T-helper 2 cell (primary cell): ENCODE results near the gene HIVEP2.

Experiments used
- DNase-seq, 5 experiments: peaks; one replicate each; pipeline versions ENCODE4 v3.0.0 to v3.0.0-alpha.2; 2012 to 2022

HIVEP2 gene

DNA sequence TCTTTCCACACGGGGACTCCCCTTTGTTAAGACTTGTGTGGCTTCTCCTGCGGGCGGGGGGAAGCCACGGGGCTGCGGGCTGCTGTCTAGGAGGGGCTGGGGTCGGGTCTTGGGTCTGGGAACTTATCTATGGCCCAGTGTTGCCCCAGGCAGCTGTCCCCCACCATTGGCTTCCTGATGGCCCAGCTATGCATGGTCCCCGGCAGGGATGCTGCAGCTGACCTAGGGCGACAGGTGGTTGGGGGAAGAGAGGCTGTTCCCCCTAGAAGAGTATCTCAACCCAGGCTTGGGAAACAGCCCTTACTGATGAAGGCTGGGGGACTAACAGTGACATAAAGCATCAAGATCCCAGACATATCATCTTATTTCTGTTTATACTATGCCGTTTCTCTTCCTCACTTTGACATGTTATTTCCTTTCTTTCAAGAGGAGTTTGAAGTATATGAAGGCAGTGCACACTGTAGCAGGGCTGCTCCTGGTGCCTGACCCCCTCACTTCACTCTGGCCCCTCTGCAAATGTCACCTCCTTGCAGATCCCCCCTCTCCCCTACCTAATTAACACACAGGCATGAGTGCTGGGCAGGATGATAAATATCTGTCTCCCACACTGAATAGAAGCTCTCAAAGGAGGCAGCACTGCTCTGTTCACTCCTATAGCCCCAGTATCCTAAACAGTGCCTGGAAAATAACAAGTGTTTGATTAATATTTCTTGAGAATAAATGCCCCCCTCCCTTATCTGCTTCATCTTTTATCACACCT lies 87.0 kb downstream of the HIVEP2 start:
- DNase-seq = peak in 2 of 5 experiments; percentile 19 to 62

DNA sequence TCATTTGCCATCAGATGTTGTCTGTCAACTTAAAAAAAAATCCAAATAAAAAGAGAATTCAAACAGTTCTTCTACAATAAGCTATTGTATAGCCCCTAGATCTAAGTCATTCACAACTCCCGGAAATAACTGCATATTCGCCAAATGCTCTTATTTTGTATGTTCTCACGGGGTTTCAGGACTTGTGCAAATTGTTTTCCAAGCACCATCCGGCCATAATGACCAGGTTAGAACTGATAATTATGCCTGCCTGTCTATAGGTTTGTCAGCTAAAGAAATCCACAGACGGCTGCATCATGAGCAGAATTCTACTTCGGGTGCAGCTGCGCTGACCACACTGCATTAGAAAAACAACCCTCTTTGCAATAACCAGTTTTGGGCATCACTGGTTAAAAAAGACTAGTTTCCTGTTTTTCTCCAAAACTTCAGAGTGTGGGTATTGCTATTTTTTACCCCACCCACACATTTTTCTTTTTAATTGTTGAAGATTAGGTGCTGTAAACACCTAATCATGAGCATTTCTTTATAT lies 87.7 kb downstream of the HIVEP2 start:
- peak in 1 of 5 experiments; percentile 80 for DNase-seq

DNA sequence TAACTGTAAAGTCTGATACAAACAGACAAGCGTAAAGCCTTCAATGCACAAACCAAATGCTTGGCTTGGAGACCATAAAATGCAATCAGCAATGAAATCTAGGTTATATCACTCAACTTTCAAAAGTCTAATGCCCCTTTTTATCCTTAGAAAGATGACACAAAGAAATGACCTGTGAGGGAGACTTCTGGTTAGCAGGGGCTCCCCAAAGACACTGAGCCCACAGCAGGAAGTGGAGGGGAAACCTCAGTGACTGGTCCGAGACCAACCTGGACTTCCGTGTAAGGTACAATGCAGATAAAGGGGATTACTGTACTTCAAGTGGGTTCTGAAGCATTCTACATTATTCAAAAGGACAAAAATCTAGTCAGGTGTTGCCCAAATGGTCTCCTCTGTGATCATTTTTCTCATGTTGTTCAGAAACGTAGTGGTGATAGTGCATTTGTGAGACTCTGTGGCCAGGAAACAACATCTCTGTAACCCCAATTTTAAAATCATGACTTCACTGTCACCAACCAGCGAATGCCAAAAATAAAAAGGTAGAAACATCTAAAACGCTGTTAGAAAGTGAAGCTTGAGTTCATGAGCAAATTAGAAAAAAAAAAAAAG lies 88.2 kb downstream of the HIVEP2 start:
- peak in 2 of 5 experiments; percentile 31 to 85 for DNase-seq

DNA sequence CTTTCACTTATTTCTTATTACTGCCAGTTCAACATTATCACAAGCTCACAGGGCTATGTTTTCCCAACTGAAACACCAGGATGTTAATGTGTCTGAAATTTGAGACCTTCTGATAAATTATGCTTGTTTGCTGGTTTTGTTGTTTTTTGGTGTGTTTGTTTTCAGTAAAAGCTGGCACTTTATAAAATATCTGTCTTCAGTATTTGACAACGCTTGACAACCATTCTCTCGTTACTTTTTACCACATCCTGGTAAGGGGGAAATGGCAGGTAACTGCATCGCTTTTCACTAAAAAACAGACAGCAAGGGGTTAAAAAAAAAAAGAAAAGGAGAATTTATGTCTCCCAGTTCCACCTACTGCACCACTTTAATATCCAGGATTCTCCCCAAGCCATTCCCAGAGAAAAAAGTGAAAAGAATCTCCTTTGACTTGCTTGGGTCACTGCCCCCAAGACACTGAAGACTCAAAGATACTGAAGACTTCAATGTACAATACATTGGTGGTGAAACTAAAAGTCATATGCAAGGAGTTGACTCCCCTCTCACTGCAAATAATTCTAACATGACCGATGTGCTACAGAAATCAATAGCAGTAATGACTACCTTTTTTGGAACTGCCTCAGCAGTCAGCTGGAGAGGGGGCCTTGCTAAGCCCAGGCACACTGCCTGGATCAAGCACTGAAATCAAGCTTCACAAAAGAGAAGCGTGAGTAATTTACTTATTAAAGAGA lies 88.9 kb downstream of the HIVEP2 start:
- DNase-seq = peak in 1 of 5 experiments; percentile 80

DNA sequence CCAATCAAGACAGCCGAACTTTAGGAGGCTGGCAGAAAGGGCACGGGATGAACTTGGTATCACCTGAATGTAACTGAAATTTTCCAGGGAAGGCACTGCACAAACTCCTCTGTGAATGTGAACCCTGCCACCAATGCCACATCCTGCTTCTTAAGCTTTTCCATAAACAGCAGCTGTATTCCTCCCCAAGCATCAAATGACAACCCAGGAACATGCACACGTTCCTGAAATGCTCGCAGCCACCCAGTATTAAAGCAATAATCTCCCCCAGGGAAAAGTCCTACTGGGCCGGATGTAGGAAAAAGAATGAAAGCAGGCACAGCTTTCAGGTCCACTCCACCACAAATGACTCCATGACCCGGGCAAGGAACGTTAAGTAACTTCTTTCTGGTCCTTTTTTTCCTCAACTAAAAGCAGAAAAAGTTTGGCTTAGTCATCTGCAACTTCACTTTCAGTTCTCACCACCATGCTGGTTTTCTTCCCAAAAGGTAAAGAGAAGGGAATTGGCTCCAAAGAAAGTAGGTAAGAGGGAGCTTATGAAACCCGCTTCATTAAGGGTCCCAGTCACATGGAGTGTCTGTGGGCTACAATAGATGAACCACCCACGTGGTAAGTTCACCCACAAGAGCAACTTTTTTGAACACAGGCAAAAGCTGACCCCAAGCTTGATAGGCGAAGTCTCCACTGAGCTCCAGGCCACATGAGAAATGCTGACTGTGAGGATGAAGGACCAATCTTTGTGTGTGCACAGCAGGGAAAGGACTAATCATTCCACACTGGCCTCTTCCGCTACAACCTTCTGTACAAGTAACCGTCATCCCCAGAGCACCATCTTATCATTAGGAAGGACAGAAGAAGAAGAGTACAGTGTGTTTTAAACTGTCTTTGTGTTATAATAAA lies 90.1 kb downstream of the HIVEP2 start:
- DNase-seq = no peak

DNA sequence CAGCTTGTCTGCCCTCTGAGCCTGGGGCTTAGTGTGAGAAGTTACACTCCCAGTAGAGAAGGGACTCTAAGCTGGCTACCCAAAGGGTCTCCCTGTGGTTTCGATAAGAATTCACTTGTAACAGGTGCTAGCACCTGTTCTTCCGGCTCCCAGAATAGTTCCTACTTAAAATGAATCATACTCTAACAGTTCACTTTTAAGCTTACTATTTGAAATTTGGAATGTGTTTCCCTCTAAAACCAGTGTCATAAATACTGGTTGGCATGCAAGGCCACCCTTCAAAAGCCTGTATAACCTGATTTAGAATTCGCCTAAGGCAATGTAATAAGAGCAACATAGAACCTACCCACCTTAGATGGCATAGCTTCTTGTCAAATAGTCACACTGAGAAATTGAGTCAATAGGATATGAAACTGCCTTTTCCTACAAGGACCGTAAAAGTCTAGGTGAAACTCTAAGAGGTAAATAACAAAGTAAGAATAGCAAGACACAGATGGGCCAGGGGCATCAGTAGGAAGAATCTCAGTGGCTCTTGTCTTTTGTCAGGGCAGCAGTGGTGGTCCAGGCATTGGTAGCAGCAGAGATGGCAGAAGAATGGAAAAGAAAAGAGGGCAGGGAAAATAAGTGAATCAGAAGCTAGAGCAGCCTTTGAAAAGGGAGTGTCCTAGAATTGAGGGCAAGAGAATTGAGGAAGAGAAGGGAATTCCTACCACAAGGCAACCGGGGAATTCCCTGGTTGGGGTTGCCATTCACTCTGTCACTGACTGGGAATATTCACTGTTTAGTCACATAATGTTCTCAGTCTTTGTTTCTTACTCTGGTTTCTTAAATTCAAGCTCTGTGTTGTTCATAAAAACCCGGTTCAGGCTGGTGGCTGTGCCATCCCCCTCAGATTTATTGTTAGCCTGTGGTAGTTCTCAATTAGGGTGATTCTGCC lies 91.5 kb downstream of the HIVEP2 start:
- DNase-seq = no peak

DNA sequence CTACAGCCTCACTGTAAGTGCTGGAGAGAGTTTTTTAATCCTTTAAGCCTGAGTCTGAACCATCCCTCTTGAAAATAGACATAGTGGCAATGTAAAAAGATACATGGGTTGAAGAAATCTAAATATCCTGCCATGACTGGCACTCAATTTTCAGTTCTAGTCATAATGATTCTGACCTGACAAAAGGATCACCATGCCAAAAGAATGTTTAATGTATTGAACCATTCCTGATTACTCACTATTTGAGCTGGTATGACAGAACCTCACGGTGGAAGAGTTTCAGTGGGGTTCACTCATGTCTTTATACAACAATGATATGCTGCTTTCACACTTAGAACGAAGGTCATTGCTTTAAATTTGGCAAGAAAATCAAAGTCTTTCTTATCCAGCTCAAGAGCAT lies 93.4 kb downstream of the HIVEP2 start:
- DNase-seq = peak in 1 of 5 experiments; percentile 60

DNA sequence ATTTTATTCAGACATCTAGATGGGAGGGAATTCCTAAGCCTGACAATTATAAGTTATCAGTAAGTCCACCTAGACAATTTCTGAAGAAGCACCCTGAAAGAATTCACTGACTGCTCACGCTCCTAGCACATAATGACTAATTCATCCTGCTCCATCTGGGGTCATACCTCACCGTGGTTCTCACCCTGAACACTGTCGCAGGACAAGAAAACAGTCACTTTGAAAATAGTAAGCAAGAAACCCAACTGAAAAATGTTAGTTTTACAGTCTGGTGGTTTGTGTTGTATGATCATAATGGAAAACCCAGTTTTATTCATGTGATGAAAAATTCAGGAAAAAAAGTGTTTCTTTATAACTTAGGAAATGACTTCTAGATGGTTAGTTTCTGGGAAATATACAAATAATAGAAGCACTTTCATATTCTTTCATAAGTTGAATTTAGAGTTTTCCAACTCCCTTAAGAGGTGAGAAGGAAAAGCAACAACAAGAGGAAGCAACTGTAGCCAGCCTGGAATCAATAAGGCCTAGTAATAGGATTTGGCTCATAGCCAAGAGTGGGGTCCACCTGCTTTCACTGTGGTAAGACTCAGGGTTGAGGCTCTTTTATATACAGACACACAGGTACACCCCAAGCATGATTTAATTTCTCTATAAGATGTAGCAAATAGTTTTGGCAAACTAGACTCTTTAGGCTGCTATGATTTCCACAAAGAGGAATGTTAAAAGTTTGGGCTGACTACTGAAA lies 94.1 kb downstream of the HIVEP2 start:
- DNase-seq = peak in 1 of 5 experiments; percentile 84

DNA sequence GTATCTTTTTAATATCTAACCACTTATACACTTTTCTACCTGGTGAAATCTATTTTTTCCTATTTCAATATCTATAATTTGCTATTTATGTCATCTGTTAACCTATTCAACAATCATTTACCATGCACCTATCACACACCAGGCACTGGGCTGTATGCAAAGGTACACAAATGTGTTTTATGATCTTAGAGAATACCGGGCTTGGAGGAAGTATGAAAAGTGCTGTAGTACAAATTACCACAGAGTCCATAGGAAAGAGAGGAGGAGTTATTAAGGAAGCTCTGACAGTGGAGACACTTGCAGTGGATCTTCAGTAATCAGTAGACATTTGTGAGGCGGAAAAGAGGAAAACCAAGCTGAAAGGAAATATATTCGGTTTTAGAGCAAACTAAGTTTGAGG lies 96.0 kb downstream of the HIVEP2 start:
- no peak for DNase-seq

DNA sequence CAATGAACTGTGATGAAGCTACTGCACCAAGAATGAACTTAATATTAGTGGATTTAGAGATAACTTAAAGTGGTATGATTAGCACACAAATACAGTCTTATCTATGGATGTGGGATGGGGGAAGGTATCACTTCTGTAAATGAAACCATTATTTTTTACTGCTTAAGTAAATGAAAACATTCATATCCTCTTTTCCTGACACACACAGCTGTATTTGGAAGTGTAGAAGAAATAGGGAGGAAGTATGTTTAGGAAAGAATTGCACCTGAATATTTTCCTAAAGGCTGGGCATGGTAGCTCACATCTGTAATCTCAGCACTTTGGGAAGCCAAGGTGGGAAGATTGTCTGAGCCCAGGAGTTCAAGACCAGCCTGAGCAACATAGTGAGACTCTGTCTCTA lies 96.8 kb downstream of the HIVEP2 start:
- no peak for DNase-seq

DNA sequence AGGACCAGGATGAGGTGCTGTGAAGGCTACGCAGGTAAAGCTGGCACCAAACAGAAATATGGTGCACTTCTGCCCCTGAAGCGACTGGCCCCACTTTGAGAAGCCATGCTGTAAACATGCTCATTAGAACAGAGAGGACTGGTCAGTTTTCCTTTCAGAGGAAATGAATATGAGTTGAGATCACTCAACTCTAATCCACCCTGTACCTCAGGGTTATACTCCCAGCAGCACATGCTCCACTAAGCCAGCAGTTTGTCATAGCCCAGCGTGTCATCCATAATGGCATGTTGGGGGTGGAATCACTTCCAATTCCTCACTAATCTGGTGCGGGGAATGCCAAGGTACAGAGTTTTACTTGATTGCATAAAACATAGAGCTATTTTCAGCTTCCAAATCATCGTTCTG lies 98.1 kb downstream of the HIVEP2 start:
- no peak for DNase-seq

DNA sequence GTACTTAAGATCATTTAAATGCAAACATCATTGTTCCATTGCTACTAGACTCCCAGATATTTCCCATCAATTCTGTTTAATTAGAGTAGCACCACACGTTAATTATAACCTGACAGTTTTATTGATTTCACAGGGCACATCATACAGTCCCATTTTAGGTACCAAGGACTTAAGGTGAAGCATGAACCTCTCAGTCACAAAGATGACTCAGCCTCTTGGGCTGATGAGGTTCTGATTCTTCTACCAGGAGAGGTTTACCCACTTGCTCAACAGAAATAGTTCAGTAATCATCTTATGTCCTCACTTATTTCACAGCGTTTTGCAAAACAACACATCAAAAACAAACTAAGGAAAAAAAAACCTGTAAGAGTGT lies 98.5 kb downstream of the HIVEP2 start:
- peak in 1 of 5 experiments; percentile 47 for DNase-seq

DNA sequence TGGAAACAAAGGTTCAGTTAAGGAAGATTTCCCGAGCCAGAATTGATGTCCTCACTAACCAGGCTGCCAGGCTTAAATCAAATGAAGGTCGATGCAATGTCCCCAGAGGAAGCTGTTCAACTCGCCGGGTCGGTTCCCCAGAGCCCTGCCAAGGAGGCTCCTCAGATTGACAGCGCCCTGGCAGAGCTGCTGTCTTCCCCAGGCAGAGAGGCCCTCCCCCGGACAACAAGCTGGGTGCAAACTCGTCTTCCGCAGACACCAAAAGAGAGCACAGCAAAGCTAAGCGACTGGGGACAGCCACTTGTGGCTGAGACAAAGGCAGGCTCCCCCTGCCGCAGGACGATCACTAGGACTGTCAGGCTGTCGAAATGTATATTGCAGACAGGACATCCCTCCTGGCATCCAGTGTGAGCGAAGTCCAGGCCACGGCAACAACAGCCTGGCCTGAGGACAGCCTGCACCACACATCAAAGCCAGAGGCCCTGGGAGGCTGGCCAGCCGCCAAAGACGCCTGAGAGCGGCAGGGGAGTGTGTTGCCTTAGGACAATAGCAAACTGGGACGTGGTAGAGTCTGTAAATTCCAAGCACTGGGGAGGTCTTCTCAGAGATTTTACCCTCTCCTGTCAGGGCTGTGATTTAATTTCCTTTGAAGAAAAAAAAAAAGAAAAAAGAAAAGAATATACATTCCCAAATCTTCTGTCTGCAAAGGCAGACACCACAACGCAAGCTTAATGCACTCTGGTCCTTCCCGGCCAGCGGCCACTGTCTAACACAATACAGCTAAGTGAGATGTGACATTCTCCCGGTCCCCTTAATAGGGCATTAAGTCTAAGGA lies 99.1 kb downstream of the HIVEP2 start:
- peak in 3 of 5 experiments; percentile 42 to 91 (median 55) for DNase-seq

DNA sequence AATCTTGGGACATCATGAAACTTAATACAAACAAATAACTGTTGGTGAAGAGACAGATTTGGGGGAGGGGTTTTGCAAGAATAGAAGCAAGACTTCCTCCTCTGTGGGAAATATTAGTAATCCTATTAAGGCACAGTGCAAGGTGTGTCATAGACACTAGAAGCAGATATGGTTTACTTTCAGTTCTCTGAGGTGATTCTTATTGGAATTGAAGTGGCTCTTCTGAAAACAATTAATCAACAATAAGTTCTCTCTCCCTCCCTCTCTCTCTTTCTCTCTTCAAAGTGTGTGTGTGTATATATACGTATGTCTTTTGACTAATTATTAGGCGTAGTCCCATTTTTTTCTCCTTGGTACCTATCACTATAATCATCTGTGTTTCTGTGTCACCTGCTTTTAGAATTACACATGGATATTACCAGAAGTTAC lies 99.8 kb downstream of the HIVEP2 start:
- peak in 1 of 5 experiments; percentile 66 for DNase-seq

DNA sequence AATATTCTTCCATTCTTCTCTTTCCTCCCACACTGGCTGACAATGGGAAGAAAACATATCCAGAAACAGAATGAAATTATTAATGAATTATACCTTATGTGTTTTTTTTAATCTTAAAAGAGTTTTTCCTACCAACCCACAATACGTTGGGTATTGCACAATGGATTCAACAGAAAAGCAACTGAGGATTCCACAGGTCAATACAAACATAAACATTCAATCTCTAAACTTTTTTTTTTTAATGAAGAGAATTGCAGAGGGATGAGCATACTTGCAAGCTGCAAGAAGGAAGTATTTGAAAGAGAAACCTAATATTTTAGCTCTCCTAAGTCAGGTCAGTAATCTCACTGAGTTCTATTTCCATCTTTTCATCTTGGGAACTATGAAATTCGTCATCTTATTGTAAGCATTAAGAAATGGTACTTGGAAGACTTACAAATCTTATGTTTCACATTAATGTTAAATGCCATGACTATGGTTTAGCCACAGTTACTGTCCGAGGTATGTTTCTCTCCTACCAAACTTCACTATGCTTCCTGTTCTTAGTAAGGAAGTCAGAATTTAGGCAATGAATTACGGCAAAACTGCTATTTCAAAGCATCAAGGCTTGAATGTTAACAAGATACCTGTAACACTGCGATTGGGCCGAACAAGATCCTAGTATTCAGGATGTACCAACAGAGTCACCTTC lies 100.8 kb downstream of the HIVEP2 start:
- peak in 1 of 5 experiments; percentile 24 for DNase-seq

DNA sequence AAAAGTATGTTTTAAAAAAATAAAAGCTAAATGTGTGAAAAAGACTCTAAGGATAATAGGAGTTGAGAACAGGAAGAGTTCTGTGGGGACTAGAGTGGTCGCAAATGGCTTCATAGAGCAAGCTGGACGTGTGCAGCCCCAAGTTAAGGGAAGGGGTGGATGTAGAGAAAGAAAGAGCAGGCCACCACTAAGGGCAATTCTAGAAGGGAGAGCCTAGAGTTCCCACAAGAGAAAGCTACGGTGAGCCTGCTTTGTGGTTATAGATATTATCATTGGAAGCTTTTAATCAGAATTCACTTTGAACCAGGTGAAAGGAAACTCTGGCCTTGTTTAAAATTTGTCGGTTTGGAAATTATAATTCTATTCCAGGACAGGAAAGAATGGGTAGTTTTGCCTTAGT lies 101.6 kb downstream of the HIVEP2 start:
- peak in 1 of 5 experiments; percentile 42 for DNase-seq

DNA sequence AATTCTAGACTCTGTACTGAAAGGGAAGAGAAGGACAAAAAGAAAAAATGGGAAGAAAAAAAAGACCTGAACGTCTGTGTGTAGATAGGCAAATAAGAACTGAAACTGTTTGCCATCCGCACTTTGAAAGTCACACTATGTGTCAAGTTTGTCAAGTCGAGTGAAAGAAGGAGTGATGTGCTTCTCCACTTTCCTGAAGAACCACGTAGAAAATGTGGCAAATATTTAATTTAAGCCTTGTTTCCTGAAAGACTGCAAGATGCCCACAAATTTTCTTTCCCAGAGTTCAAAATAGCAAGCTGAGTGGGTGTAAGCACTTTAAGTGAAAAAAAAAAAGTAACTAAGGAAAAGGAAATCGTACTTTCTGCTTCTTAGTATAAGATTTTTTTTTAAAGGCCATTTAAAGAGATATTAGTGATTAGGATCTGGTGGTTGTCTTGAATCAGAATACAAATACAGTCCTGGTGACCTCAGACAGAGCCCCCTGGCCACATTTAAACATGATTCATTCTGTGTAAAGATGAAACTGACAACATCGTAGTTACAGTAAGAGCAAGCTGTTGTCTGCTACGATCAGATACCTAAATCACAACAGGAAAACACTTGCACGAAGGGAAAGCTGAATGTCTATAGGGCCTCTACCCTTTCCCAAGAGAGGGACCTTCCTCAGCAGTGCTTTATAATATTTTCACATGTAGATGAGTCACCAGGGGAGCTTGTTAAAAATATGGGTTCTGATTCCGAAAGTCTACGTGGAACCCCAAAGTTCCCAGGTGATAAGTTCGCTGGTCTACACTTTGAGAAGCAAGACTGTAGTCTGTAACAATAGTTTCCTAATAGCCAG lies 102.3 kb downstream of the HIVEP2 start:
- peak in 2 of 5 experiments; percentile 44 to 95 for DNase-seq

DNA sequence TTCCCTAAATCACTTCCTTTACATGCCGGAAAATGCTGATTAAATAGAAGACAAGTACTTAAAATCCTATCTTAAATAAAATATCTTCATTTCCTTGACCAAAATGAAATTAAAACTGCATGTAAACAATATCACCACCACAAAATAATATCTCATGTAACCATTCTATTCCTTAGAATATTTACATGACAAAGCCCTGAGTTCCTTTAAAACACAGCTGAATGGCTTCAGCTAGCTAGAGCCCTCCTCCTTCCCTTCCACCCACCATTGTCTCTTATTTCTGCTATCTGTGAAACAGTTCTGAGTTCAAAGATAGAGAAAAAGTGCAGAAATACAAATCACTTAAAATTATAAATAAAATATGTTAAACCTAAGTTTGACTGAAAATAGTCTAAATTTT lies 103.1 kb downstream of the HIVEP2 start:
- DNase-seq = peak in 1 of 5 experiments; percentile 23
